ENCODE results near the gene PYROXD2.

DNA sequence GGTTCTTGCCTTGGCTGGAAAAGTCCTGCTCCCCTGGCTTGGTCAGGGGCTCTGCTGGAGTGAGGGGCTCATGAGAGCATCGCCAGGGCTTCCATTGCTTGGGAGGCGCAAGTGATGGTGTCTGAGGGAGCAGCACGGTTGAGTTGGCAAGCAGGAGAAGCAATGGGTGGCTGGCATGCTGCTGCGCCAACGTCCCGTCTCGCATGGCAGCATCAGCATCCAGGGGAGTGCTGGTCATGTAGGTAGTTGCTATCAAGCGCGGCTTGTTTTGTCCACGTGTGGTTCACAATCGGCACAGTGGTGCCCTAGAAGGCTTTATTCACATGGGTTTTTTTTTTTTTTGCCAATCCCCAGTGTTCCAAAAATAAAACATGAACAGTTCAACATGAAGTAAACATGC, 3.8 kb downstream of the PYROXD2 start:
- TF ChIP-seq SIN3A (IDR thresholded peaks at IDR 0.05; ENCODE audit: borderline replicate concordance, insufficient read depth, low read depth, low read length), result no peak
- TF ChIP-seq, protein P1, sequence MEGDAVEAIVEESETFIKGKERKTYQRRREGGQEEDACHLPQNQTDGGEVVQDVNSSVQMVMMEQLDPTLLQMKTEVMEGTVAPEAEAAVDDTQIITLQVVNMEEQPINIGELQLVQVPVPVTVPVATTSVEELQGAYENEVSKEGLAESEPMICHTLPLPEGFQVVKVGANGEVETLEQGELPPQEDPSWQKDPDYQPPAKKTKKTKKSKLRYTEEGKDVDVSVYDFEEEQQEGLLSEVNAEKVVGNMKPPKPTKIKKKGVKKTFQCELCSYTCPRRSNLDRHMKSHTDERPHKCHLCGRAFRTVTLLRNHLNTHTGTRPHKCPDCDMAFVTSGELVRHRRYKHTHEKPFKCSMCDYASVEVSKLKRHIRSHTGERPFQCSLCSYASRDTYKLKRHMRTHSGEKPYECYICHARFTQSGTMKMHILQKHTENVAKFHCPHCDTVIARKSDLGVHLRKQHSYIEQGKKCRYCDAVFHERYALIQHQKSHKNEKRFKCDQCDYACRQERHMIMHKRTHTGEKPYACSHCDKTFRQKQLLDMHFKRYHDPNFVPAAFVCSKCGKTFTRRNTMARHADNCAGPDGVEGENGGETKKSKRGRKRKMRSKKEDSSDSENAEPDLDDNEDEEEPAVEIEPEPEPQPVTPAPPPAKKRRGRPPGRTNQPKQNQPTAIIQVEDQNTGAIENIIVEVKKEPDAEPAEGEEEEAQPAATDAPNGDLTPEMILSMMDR (IDR thresholded peaks at IDR 0.05), result no peak
- TF ChIP-seq POLR2AphosphoS5 (IDR thresholded peaks at IDR 0.05; ENCODE audit: low read depth, low read length), result no peak
- TF ChIP-seq, protein P2, sequence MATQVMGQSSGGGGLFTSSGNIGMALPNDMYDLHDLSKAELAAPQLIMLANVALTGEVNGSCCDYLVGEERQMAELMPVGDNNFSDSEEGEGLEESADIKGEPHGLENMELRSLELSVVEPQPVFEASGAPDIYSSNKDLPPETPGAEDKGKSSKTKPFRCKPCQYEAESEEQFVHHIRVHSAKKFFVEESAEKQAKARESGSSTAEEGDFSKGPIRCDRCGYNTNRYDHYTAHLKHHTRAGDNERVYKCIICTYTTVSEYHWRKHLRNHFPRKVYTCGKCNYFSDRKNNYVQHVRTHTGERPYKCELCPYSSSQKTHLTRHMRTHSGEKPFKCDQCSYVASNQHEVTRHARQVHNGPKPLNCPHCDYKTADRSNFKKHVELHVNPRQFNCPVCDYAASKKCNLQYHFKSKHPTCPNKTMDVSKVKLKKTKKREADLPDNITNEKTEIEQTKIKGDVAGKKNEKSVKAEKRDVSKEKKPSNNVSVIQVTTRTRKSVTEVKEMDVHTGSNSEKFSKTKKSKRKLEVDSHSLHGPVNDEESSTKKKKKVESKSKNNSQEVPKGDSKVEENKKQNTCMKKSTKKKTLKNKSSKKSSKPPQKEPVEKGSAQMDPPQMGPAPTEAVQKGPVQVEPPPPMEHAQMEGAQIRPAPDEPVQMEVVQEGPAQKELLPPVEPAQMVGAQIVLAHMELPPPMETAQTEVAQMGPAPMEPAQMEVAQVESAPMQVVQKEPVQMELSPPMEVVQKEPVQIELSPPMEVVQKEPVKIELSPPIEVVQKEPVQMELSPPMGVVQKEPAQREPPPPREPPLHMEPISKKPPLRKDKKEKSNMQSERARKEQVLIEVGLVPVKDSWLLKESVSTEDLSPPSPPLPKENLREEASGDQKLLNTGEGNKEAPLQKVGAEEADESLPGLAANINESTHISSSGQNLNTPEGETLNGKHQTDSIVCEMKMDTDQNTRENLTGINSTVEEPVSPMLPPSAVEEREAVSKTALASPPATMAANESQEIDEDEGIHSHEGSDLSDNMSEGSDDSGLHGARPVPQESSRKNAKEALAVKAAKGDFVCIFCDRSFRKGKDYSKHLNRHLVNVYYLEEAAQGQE (IDR thresholded peaks at IDR 0.05; ENCODE audit: insufficient read depth in 1 of 2, low read depth in 2 of 2, low read length in 1 of 2), result no peak
- TF ChIP-seq TCF7L2 (IDR thresholded peaks at IDR 0.05; ENCODE audit: low read depth, low read length), result no peak
